ENCODE data around the gene INTS3.

Gene INTS3

GRCh38 chr1:153776845-153777370 is 49.1 kb downstream of the INTS3 start:
- TF ChIP-seq CTCF (conservative IDR thresholded peaks at IDR 0.05) (no peak), ZFX (IDR thresholded peaks at IDR 0.05) (no peak)
- H3K27ac ChIP-seq: no peak overlapping the region

GRCh38 chr1:153777648-153778047 is 49.8 kb downstream of the INTS3 start:
- TF ChIP-seq ZFX (IDR thresholded peaks at IDR 0.05) (no peak), CTCF (conservative IDR thresholded peaks at IDR 0.05) (no peak)
- no peak overlapping the region for H3K27ac ChIP-seq

- no peak overlapping the region for H3K27ac ChIP-seq
- no peak for TF ChIP-seq CTCF (conservative IDR thresholded peaks at IDR 0.05)
- TF ChIP-seq ZFX (IDR thresholded peaks at IDR 0.05): no peak
Observed at GRCh38 chr1:153778051-153778823, 50.4 kb downstream of the INTS3 start.

GRCh38 chr1:153778824-153779519 is 51.1 kb downstream of the INTS3 start:
- no peak for TF ChIP-seq CTCF (conservative IDR thresholded peaks at IDR 0.05)
- no peak for TF ChIP-seq ZFX (IDR thresholded peaks at IDR 0.05)
- no peak overlapping the region for H3K27ac ChIP-seq

GRCh38 chr1:153779781-153780541 is 52.1 kb downstream of the INTS3 start:
- H3K27ac ChIP-seq: no peak overlapping the region
- no peak for TF ChIP-seq ZFX (IDR thresholded peaks at IDR 0.05)
- no peak for TF ChIP-seq CTCF (conservative IDR thresholded peaks at IDR 0.05)

- H3K27ac ChIP-seq: no peak overlapping the region
- TF ChIP-seq ZFX (IDR thresholded peaks at IDR 0.05) (no peak), CTCF (conservative IDR thresholded peaks at IDR 0.05) (no peak)
Observed at GRCh38 chr1:153780551-153780950, 52.7 kb downstream of the INTS3 start.

- peak overlapping the region; percentile 88 for H3K27ac ChIP-seq
Observed at GRCh38 chr1:153782648-153783047, 54.8 kb downstream of the INTS3 start.
